Liver (tissue), 9 donors: ENCODE results near the gene EEFSEC. TPM values are rescaled to one million over a fixed set of nuclear protein-coding genes. Genes with fewer than 3 reads are reported as not detected.

Experiments used
- DNase-seq: peaks from one replicate; pipeline ENCODE4 v3.0.0-alpha.2; 2017; ENCODE audit warnings: low spot score
- H3K27ac ChIP-seq, 2 donors: one replicate each; pipeline ENCODE4 v1.7.0; 2013; ENCODE audit warnings: inconsistent platforms in 2 of 2, low read length in 2 of 2, control low read depth in 1 of 2, low read depth in 1 of 2, mild to moderate bottlenecking in 1 of 2
- H3K27me3 ChIP-seq, 4 donors: one replicate each; pipeline versions ENCODE4 v1.6.1 to v1.7.0; 2013; ENCODE audit warnings: low read length in 3 of 4, inconsistent platforms in 1 of 4, mild to moderate bottlenecking in 1 of 4, moderate library complexity in 1 of 4; ENCODE audit not compliant: control insufficient read depth in 4 of 4, insufficient read depth in 4 of 4
- H3K36me3 ChIP-seq, 4 donors: one replicate each; pipeline versions ENCODE4 v1.6.1 to v1.7.0; 2013; ENCODE audit warnings: low read length in 3 of 4, mild to moderate bottlenecking in 3 of 4, low read depth in 1 of 4, moderate library complexity in 1 of 4; ENCODE audit not compliant: control insufficient read depth in 4 of 4, insufficient read depth in 3 of 4
- H3K4me1 ChIP-seq, 4 donors: one replicate each; pipeline versions ENCODE4 v1.6.1 to v1.7.0; 2013; ENCODE audit warnings: low read length in 3 of 4, mild to moderate bottlenecking in 3 of 4, moderate library complexity in 1 of 4; ENCODE audit not compliant: control insufficient read depth in 4 of 4, insufficient read depth in 4 of 4
- H3K4me3 ChIP-seq, 3 donors: one replicate each; pipeline versions ENCODE4 v1.6.1 to v1.7.0; 2013; ENCODE audit warnings: low read length in 3 of 3, control low read depth in 1 of 3, low read depth in 1 of 3, mild to moderate bottlenecking in 1 of 3
- H3K9ac ChIP-seq, 2 donors: one replicate each; pipeline ENCODE4 v1.7.0; 2013; ENCODE audit warnings: low read length in 2 of 2, mild to moderate bottlenecking in 2 of 2, moderate library complexity in 2 of 2, control low read depth in 1 of 2, low read depth in 1 of 2
- H3K9me3 ChIP-seq, 4 donors: one replicate each; pipeline versions ENCODE4 v1.6.1 to v1.7.0; 2013; ENCODE audit warnings: low read length in 3 of 4; ENCODE audit not compliant: control insufficient read depth in 4 of 4
- EGR1 ChIP-seq, 2 donors: IDR thresholded peaks; 2 replicates each; pipeline ENCODE4 v1.6.1; 2016 to 2018; ENCODE audit warnings: antibody characterized with exemption in 2 of 2, low read depth in 2 of 2
- FOXA1 ChIP-seq: IDR thresholded peaks from 2 replicates; pipeline ENCODE4 v1.6.1; 2016; ENCODE audit warnings: antibody characterized with exemption
- HNF4A ChIP-seq, 2 donors: conservative IDR thresholded peaks; 2 replicates each; pipeline ENCODE4 v1.6.1; 2016; ENCODE audit warnings: antibody characterized with exemption in 2 of 2, mild to moderate bottlenecking in 2 of 2
- JUND ChIP-seq, 2 donors: IDR thresholded peaks; 2 replicates each; pipeline ENCODE4 v1.6.1; 2016; ENCODE audit warnings: antibody characterized with exemption in 2 of 2
- MAX ChIP-seq: IDR thresholded peaks from 2 replicates; pipeline ENCODE4 v1.6.1; 2016; ENCODE audit warnings: antibody characterized with exemption
- NR2F2 ChIP-seq: IDR thresholded peaks from 2 replicates; pipeline ENCODE4 v1.6.1; 2016; ENCODE audit warnings: antibody characterized with exemption
- YY1 ChIP-seq: IDR thresholded peaks from 2 replicates; pipeline ENCODE4 v1.6.1; 2016; ENCODE audit warnings: antibody characterized with exemption, mild to moderate bottlenecking
- WGBS: extraction: QIAGEN DNeasy Blood & Tissue Kit; methylation state at CpG from one replicate; pipeline ENCODE4 v1.1.7; 2013; 5-methylcytosine and 5-hydroxymethylcytosine counted together
- polyA plus RNA-seq, 2 donors: library from polyadenylated mRNA; stranded (reverse) in 1 of 2; unstranded in 1 of 2; fragments of 200-250 nt in 1 of 2; fragments of >200 nt in 1 of 2; fragmentation: Nextera tagmentation in 1 of 2; extraction: Ambion mirVana in 1 of 2; gene quantifications; one replicate each; pipeline versions ENCODE4 v1.2.1 to v1.2.3, GENCODE V29; 2013 to 2015
- total RNA-seq, 2 donors: library from RNA; depleted of rRNA; stranded (reverse); fragments of >200 nt; gene quantifications; one replicate each; pipeline ENCODE4 v1.2.3, GENCODE V29; 2014
- TF ChIP-seq, protein P1 (sequence below): IDR thresholded peaks from 2 replicates; pipeline ENCODE4 v1.6.1; 2016; ENCODE audit warnings: antibody characterized with exemption
- TF ChIP-seq, protein P2 (sequence below): IDR thresholded peaks from 2 replicates; pipeline ENCODE4 v1.6.1; 2016; ENCODE audit warnings: antibody characterized with exemption, mild to moderate bottlenecking
- donor health status: healthy.
- donor health status: healthy.
- donor health status: healthy.
- donor health status: healthy.
- donor health status: healthy.

EEFSEC gene
- total and polyA plus RNA-seq, 4 donors, result 8.4 to 13.1 (median 10.7) TPM

GRCh38 chr3:128112357-128112968 lies 40.8 kb upstream of the EEFSEC start:
- H3K27ac ChIP-seq, result no peak overlapping the region
- H3K9ac ChIP-seq, result no peak overlapping the region
- H3K9me3 ChIP-seq, result no peaks in the 10 kb centered on the region
- DNase-seq, result no peak
- no peak overlapping the region for H3K4me3 ChIP-seq
- TF ChIP-seq MAX, result no peak
- TF ChIP-seq FOXA1, result no peak
- TF ChIP-seq JUND (IDR thresholded peaks at IDR 0.05), result peak in 1 of 2 donors; percentile 47
- TF ChIP-seq, protein P1, sequence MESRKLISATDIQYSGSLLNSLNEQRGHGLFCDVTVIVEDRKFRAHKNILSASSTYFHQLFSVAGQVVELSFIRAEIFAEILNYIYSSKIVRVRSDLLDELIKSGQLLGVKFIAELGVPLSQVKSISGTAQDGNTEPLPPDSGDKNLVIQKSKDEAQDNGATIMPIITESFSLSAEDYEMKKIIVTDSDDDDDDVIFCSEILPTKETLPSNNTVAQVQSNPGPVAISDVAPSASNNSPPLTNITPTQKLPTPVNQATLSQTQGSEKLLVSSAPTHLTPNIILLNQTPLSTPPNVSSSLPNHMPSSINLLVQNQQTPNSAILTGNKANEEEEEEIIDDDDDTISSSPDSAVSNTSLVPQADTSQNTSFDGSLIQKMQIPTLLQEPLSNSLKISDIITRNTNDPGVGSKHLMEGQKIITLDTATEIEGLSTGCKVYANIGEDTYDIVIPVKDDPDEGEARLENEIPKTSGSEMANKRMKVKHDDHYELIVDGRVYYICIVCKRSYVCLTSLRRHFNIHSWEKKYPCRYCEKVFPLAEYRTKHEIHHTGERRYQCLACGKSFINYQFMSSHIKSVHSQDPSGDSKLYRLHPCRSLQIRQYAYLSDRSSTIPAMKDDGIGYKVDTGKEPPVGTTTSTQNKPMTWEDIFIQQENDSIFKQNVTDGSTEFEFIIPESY, result no peak
- H3K4me1 ChIP-seq, result peaks cover 1 to 11% (median 7%) of the 10 kb centered on the region in 4 donors
- WGBS, result 87% methylated on average over 7 of the region's 7 CpGs
- H3K27me3 ChIP-seq, result no peaks in the 10 kb centered on the region
- peaks cover 0 to 10% (median 2%) of the 10 kb centered on the region in 4 donors for H3K36me3 ChIP-seq

- no peak for DNase-seq
These were observed 39.2 kb upstream of the EEFSEC start for GRCh38 chr3:128113817-128114794.

More at GRCh38 chr3:128113817-128114794, 39.2 kb upstream of the EEFSEC start:
- H3K9ac ChIP-seq, result no peak overlapping the region
- H3K9me3 ChIP-seq, result no peaks in the 10 kb centered on the region
- peaks cover 0 to 10% (median 2%) of the 10 kb centered on the region in 4 donors for H3K36me3 ChIP-seq
- no peak overlapping the region for H3K27ac ChIP-seq
- H3K4me1 ChIP-seq, result peaks cover 0 to 5% (median under 1%) of the 10 kb centered on the region in 4 donors
- no peak overlapping the region for H3K4me3 ChIP-seq
- 75% methylated on average over 9 of the region's 9 CpGs for WGBS
- TF ChIP-seq EGR1 (IDR thresholded peaks at IDR 0.05; ENCODE audit: low read depth in 2 of 2) (no peak), YY1 (no peak), HNF4A (conservative IDR thresholded peaks at IDR 0.05) (peak in 1 of 2 donors; percentile 16), NR2F2 (no peak)
- TF ChIP-seq, protein P2, sequence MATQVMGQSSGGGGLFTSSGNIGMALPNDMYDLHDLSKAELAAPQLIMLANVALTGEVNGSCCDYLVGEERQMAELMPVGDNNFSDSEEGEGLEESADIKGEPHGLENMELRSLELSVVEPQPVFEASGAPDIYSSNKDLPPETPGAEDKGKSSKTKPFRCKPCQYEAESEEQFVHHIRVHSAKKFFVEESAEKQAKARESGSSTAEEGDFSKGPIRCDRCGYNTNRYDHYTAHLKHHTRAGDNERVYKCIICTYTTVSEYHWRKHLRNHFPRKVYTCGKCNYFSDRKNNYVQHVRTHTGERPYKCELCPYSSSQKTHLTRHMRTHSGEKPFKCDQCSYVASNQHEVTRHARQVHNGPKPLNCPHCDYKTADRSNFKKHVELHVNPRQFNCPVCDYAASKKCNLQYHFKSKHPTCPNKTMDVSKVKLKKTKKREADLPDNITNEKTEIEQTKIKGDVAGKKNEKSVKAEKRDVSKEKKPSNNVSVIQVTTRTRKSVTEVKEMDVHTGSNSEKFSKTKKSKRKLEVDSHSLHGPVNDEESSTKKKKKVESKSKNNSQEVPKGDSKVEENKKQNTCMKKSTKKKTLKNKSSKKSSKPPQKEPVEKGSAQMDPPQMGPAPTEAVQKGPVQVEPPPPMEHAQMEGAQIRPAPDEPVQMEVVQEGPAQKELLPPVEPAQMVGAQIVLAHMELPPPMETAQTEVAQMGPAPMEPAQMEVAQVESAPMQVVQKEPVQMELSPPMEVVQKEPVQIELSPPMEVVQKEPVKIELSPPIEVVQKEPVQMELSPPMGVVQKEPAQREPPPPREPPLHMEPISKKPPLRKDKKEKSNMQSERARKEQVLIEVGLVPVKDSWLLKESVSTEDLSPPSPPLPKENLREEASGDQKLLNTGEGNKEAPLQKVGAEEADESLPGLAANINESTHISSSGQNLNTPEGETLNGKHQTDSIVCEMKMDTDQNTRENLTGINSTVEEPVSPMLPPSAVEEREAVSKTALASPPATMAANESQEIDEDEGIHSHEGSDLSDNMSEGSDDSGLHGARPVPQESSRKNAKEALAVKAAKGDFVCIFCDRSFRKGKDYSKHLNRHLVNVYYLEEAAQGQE, result no peak
- TF ChIP-seq, protein P1, result no peak
- H3K27me3 ChIP-seq, result no peaks in the 10 kb centered on the region
